Caco-2 (cell line): ENCODE results near the gene TNFRSF13B. TPM values are rescaled to one million over a fixed set of nuclear protein-coding genes. Genes with fewer than 3 reads are reported as not detected.
"Not testable (repeated sequence)": the region's sequence is repeated elsewhere in the genome, so short reads cannot be mapped to it uniquely, and the experiment has no call there.

Source experiments
- BruUV-seq: library from RNA; stranded (reverse); fragments of 400-500 nt; replicated peaks from 2 replicates; lab custom pipeline; 2021; lab: Mats Ljungman, UMichigan
- CTCF ChIA-PET: fragments of 300-600 bp; sonication (Branson Sonifier 250); formaldehyde crosslinking; loops from one replicate; lab custom pipeline; 2022; ENCODE audit warnings: antibody characterized with exemption; lab: Charles Lee
- POLR2A ChIA-PET: fragments of 300-600 bp; sonication (Branson Sonifier 250); formaldehyde crosslinking; loops from one replicate; lab custom pipeline; 2022; ENCODE audit warnings: antibody characterized with exemption; lab: Charles Lee
- DNase-seq, 2 experiments: peaks; one replicate each; pipeline versions ENCODE4 v3.0.0 to v3.0.0-alpha.2; 2020 to 2022
- H3K27me3 ChIP-seq: replicated peaks from 2 replicates; pipeline ENCODE4 v1.6.0; 2011; ENCODE audit warnings: low read length; ENCODE audit not compliant: control insufficient read depth, insufficient read depth
- H3K36me3 ChIP-seq: 2 replicates; pipeline ENCODE4 v1.5.1; 2011; ENCODE audit warnings: low read length; ENCODE audit not compliant: control insufficient read depth, insufficient read depth
- H3K4me1 ChIP-seq: fragments of 250-450 bp; sonication (Bioruptor Pico); 2 replicates; pipeline ENCODE4 v1.5.1; 2020; ENCODE audit warnings: mild to moderate bottlenecking
- H3K4me3 ChIP-seq: 2 replicates; pipeline ENCODE4 v1.5.1; 2011; ENCODE audit warnings: low read depth, mild to moderate bottlenecking, control low read depth, low read length
- H3K9me3 ChIP-seq: fragments of 250-450 bp; sonication (Bioruptor Pico); 2 replicates; pipeline ENCODE4 v1.5.1; 2020; ENCODE audit warnings: mild to moderate bottlenecking, moderate library complexity
- H3K27ac Mint-ChIP-seq: one replicate; pipeline ENCODE4 v1.8.0; 2022; ENCODE audit warnings: mixed read lengths; ENCODE audit not compliant: unreplicated experiment
- H3K27me3 Mint-ChIP-seq: one replicate; pipeline ENCODE4 v1.8.0; 2022; ENCODE audit warnings: mixed read lengths; ENCODE audit not compliant: insufficient read depth, unreplicated experiment
- H3K36me3 Mint-ChIP-seq: one replicate; pipeline ENCODE4 v1.8.0; 2022; ENCODE audit warnings: mild to moderate bottlenecking, mixed read lengths; ENCODE audit not compliant: insufficient read depth, unreplicated experiment
- H3K4me1 Mint-ChIP-seq: one replicate; pipeline ENCODE4 v1.8.0; 2022; ENCODE audit warnings: low read depth, mixed read lengths; ENCODE audit not compliant: unreplicated experiment
- H3K4me3 Mint-ChIP-seq: one replicate; pipeline ENCODE4 v1.8.0; 2022; ENCODE audit warnings: mild to moderate bottlenecking, moderate library complexity, mixed read lengths; ENCODE audit not compliant: unreplicated experiment
- H3K9me3 Mint-ChIP-seq: one replicate; pipeline ENCODE4 v1.8.0; 2022; ENCODE audit warnings: mixed read lengths; ENCODE audit not compliant: unreplicated experiment
- CTCF ChIP-seq, 2 experiments: fragments of 200-600 bp in 1 of 2; IDR thresholded peaks; 1 replicate in 1 of 2; 2 replicates in 1 of 2; pipeline versions ENCODE4 v1.5.1 to v1.8.0; 2011 to 2022; ENCODE audit warnings: antibody characterized with exemption in 1 of 2, control low read depth in 1 of 2, inconsistent platforms in 1 of 2, low read depth in 1 of 2, low read length in 1 of 2, mild to moderate bottlenecking in 1 of 2, moderate library complexity in 1 of 2; ENCODE audit not compliant: insufficient read depth in 1 of 2, severe bottlenecking in 1 of 2, unreplicated experiment in 1 of 2
- intact Hi-C: fragments of 100-400 bp; cut with micrococcal nuclease; formaldehyde crosslinking; loops from one replicate; pipeline ENCODE4 v1.10.0; 2022; ENCODE audit not compliant: unreplicated experiment
- total RNA-seq: library from RNA; stranded (reverse); gene quantifications from 2 replicates; pipeline ENCODE4 v1.2.3, GENCODE V29; 2022

Gene TNFRSF13B
- total RNA-seq, 1 experiment from 2014 or later: not detected

- no peak overlapping the region for H3K27ac Mint-ChIP-seq
- ChIA-PET POLR2A (no interaction called here), CTCF (interaction anchor here (0.6 kb wide), 1 partner anchor 18 kb away, joined by 4 read pairs; no protein-coding TSS in a partner anchor)
- Histone ChIP-seq H3K4me1 (0 out of 2 replicates have a peak, but pooled peaks cover 4% of the 10 kb centered on the region), H3K27me3 (no peaks in the 10 kb centered on the region; the same call in 1 of the 2 replicates), H3K36me3 (no peaks in the 10 kb centered on the region), H3K9me3 (no peaks in the 10 kb centered on the region), H3K4me3 (no peak overlapping the region)
- no peaks in the 10 kb centered on the region for H3K9me3 Mint-ChIP-seq
- intact Hi-C loops: no loop called here
- BruUV-seq: no TSS peak
- no peak overlapping the region for H3K4me3 Mint-ChIP-seq
- H3K36me3 Mint-ChIP-seq: no peaks in the 10 kb centered on the region
- DNase-seq: no peak
- peaks cover 13% of the 10 kb centered on the region for H3K27me3 Mint-ChIP-seq
- H3K4me1 Mint-ChIP-seq: peaks cover 5% of the 10 kb centered on the region
- no peak for TF ChIP-seq CTCF (IDR thresholded peaks at IDR 0.05; ENCODE audit: insufficient read depth in 1 of 2, low read depth in 1 of 2, low read length in 1 of 2, severe bottlenecking in 1 of 2, unreplicated experiment in 1 of 2)
Measured at GRCh38 chr17:16973760-16974540, 2.0 kb upstream of the TNFRSF13B start.

DNA sequence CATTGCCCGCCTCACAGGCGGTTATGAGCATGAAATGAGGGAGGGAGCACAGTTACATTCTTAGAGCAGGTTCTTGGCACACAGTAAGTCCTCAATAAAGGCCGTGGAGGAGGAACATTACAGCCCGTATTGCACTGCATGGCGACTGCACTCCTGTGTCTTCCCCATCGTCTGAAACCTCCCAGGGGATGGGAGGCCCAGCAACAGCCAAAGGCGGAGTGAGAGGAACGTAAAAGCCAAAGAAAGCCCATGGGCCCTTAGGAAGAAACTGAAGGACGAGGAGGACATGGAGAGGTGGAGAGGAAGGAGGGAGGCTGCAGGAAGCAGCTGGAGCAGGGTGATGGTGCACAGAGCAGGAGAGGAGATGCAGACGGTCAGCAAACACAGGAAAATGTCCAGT lies 1.1 kb upstream of the TNFRSF13B start:
- POLR2A ChIA-PET, H3K4me3 Mint-ChIP-seq, H3K9me3 Mint-ChIP-seq, H3K27me3 ChIP-seq, H3K4me1 Mint-ChIP-seq, H3K36me3 ChIP-seq, H3K27ac Mint-ChIP-seq, intact Hi-C loops, H3K9me3 ChIP-seq, H3K4me1 ChIP-seq, H3K36me3 Mint-ChIP-seq, H3K4me3 ChIP-seq, BruUV-seq, DNase-seq, CTCF ChIA-PET: not testable (repeated sequence)
- peaks cover 13% of the 10 kb centered on the region for H3K27me3 Mint-ChIP-seq

DNA sequence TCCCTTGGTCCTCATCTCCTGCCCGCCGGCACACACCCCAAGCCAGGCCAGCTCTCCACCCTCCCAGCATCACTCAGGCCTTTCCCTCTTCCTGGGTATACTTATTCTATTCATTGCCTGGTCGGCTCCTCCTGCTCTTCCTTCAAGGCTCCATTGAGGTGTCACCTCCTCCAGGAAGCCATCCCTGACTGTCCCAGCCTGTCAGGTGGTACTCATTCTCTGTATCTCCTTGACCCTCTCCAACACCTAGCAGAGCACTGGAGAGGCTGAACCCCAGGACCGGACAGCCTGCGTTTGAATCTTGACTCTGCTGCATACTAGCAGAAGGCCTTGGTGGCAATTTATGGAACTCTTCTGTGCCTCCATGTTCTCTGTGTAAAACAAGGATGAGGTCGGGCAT lies 428 bp upstream of the TNFRSF13B start:
- ChIA-PET CTCF (no interaction called here), POLR2A (no interaction called here)
- intact Hi-C loops: no loop called here
- Histone ChIP-seq H3K9me3 (no peaks in the 10 kb centered on the region), H3K4me3 (no peak overlapping the region), H3K4me1 (no peaks in the 10 kb centered on the region), H3K36me3 (no peaks in the 10 kb centered on the region), H3K27me3 (no peaks in the 10 kb centered on the region; the same call in 1 of the 2 replicates)
- Mint-ChIP-seq H3K27ac (no peak overlapping the region), H3K27me3 (peaks cover 10% of the 10 kb centered on the region), H3K36me3 (no peaks in the 10 kb centered on the region), H3K9me3 (no peaks in the 10 kb centered on the region), H3K4me1 (no peaks in the 10 kb centered on the region), H3K4me3 (no peak overlapping the region)
- TF ChIP-seq CTCF (IDR thresholded peaks at IDR 0.05; ENCODE audit: insufficient read depth in 1 of 2, low read depth in 1 of 2, low read length in 1 of 2, severe bottlenecking in 1 of 2, unreplicated experiment in 1 of 2): no peak
- DNase-seq: no peak
- BruUV-seq: no TSS peak
